ENCODE measurements around the gene LHCGR.

Gene LHCGR

DNA sequence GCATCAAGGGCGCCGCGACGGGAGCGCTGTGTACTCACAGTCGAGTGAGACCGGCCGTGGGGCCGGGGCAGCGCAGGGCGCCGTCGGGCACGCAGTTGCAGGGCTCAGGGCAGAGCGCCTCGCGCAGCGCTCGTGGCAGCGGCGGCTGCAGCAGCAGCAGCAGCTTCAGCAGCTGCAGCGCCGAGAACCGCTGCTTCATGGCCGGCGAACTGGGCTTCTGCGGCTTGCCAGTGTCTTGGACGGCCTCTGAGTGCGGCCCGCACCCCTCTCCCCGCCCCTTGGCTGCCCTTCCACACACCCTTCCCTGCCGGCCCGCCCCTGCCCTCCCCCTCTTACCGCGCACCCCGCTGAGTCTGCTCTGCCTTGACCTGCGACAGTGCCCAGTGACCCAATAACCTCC, at the start of gene LHCGR:
Gene LHCGR (minus strand): TSS at position 252 of the 400 bp plus-strand sequence. CDS start 53 bp downstream, at position 199.
- DNase-seq (ENCODE audit: low read depth), result no peak

DNA sequence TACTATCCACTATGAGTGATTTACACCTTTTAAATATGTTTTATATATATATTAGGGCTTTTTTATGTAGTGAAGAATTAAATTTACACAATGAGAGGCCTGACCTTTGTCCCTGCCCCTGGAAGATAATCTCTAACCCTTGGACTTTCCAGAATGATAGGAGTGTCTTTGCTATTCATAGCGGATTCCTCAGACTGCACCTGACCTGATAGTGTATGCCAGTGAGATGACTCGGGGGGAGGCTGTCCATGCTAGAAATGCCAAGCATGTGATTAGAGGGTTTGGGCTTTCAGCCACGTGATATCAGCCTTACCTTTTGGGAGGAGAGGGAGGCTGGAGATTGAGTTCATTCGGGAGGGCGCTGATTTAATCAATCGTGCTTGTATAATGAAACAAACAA, 44.1 kb upstream of the LHCGR start:
- DNase-seq (ENCODE audit: low read depth), result no peak

DNA sequence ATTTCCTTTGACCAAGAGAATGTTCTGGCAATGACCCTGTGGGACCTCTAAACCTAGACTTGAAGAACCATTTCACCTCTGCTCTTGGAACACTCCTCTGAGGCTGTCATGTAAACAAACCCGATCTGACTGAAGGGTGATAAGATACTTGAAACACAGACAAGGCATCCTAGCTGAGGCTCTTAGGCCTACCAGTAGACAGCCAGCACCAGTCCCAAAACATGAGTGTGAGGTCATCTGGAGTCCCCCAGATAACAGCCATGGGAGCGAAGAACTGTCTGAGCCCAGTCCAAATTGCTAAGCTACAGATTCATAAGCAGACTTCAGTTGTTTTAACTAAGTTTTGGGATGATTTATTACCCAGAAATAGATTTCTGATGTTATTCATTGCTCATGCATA, 39.5 kb upstream of the LHCGR start:
- DNase-seq (ENCODE audit: low read depth), result no peak

DNA sequence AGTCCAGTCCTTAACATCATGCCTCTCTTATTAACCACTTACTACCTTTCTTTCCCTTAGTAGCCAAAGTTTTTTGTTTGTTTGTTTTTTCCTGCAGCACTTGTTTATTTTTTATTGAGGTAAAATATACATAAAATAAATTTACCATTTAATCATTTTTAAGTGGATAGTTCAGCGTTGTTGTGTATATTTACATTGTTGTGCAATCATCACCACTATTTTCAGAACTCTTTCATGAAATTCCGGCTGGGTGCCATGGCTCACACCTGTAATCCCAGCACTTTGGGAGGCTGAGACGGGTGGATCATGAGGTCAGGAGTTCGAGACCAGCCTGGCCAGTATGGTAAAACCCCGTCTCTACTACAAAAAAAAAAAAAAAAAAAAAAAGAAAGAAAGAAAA, 38.1 kb upstream of the LHCGR start:
- DNase-seq (ENCODE audit: low read depth), result no peak

DNA sequence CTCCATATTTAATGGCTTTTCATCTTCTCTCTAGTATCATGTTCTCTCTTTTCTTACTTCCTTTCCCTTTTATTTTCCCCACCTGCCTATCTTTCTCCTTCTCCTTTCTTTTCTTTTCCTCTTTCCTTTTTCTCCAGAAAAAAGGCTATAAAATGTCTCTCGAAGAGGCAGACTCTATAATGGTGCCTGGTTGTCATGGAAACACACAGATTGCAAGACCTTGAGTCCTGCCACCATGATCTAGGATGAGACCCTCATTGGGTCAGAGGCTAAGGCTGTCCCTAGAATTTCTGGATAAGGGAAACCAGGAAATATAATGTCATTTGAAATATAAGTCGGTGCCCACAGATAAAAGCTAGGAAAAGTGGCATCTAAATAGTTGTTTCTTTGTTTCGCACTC, 36.5 kb upstream of the LHCGR start:
- DNase-seq (ENCODE audit: low read depth), result no peak

DNA sequence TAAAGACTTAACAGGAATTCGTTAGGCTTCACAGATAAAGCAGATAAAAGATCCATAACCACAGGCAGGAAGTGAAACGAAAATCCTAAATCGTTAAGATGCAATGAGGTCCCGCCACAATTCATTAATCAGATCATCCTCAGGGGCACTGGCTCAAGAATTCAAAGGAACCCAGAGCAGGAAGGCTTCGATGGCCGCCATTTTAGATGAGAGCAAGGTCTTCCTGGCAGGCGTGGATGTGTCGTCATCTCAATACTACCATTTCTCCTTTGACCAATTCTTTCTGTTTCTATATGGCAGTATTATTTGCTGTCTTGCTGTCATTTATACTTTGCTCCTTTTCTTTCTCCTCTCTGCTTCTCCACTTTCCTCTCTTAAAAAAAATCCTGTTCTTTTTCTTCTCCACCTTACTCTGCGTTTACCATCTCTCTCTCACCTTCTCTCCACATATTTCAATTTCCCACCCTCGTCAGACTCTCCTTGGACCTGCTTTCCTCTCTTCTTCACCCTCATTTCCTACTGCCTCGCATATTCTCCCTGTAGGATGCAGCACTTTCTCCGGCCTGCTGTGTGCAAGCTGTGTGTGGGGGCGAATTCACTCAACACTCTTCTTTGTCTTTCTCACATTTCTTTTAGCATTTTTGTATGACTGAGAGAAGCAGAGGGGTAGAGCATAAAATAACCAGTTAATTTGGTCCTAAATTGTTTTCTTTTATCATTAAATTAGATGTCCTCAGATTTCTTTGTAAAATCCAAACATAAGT, 35.1 kb upstream of the LHCGR start:
- DNase-seq (ENCODE audit: low read depth), result no peak

DNA sequence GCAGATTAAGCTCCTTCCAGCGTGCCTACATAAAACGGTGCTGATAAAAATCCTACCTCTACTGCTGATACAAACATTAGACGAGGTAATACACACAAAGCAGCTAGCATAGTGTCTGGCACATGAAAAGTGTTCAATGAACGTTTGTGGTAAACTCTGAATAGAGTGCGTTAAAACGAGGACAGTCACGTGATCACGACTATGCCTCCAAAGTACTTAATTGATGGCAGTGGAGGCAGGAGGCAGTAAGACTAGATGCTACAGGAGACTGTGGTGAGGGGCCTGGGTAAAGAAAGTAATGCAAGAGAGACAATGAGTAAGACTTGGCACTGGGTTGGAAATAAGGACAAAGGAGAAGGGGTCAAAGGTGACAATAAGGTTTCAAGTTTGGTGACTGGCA, 32.1 kb upstream of the LHCGR start:
- DNase-seq (ENCODE audit: low read depth), result no peak

DNA sequence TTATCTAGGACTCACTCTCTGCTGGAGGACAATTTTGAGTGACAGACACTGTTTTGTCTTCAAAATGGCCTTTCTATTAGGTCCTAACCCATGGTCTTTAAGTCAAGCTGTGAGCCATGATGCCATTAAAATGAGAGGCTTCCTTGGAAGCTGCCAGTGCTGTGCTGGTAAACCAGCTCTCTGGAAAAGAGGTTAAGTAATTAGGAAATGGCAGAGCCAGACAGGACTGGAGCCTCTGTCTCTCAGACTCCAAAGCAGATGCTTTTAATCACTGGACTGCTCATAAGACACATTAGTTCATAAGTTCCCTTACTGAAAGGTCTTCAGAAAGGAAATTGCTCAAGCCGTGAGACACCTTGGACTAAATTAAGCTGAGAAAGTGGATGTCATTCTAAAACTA, 25.8 kb upstream of the LHCGR start:
- DNase-seq (ENCODE audit: low read depth), result no peak

DNA sequence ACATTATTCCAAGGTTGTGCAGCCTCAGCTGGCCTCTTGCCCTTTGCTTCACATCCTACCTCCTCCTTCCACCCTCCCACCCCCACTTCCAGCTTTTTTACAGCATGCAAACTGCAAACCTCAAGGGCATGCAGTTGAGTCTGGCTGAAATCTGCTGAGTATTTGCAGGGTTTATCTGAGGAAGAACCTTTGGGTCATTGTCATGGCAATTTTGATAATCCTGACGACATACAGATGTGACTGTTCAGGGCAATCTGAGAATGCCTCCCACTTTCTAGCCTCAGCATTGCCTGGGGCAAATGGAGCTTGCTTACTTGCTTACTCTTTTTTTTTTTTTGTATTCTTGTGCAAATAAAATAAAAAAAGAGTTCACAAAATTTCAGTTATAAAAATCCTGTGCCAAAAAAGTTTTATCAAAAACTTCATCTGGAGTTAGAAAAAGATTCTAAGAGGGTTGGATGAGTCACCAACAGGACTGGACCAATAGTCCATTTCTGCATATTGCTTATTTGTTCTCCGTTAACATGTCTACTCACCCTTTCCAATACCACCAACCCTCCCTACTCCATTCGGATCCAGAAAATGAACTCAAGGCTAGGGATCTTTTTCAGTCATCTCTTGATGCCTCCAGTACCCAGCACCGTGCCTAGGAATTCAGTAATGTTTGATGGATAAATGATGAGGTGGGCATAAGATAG, 23.6 kb upstream of the LHCGR start:
- DNase-seq (ENCODE audit: low read depth), result no peak

DNA sequence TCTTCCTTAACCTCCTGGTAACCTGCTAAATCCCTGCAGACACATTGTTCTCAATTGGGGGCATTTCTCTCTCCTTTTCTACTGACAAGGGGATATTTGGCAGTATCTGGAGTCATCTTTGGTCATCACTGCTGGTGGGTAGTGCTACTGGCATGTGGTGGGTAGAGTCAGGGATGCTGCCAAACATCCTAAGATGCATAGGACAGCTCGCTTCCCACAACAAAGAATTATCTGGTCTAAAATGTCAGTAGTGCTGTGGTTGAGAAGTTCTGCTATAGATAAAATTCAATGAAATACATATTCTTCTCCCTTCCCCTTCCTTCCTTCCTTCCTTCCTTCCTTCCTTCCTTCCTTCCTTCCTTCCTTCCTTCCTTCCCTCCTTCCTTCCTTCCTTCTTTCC, 18.7 kb upstream of the LHCGR start:
- no peak for DNase-seq (ENCODE audit: low read depth)

DNA sequence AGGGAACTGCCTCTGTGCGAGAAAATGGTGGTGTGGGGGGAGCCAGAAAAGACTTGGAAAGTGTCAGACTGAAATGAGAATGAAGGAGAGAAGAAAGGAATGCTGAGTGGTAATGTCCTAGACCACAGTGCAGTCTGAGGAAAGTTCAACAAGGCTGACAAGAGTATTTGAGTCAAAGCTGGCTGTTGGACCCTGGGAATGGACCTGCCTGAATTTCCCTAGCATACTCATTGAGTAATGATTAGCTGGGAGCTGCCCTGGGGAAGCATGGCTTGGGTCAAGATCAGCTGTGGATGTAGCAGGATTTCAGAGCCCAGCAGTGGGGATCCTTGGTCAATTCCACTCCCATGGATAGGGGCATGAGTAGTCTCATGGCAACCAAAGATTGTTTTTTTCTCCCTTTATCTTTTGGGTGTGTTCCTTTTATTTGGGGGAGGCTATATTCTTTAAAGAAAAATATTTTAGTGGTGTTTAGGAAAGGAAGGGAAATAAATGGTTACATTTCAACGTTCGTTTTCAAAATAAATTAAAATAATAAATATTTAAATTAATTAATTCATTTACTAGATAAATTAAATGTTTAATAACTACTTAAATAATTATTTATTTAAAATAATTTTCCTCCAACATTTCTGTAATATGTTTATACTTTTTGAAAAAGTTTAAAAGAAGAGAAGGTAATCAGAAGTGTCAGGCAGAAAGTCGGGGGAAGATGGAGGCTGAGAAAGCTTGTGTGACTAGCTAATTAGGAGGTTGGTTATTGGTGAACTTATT, 15.9 kb upstream of the LHCGR start:
- DNase-seq (ENCODE audit: low read depth), result no peak

DNA sequence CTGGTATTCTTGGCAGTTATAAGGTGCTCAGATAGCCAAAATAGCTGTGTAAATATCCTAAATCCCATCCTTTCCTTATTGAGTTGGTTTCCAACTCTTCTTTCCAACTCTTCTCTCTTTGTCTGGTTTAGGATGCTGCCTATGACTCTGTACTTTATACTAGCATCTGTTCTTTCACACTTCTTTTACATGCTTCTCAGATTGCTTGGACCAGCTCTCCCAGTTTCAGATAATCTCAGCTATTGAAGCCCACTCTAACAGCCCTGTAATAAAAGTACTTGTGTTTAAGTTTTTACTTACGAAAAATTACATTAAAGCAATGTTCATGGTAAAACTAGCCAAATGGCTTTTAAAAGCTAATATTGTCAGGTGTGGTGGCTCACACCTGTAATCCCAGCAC, 14.7 kb upstream of the LHCGR start:
- no peak for DNase-seq (ENCODE audit: low read depth)

DNA sequence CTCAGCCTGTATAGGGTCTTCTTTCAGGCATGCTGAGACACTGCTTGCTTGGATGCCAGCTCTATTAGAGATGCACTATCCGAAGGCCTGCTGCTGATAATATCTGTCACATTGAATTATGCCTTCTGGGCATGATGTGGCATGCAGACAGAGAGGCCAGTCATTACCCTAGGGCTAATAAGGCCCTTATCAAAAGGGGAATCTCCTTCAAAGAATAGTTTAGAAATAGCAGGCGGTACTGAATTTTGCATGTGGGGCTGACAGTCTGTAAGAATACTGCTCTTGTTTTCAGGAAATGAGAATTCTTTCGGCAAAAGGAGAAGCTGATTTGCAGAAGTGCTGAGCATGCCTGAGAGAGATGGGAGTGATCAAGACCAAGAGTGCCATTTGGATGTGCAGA, 13.1 kb upstream of the LHCGR start:
- DNase-seq (ENCODE audit: low read depth), result no peak

DNA sequence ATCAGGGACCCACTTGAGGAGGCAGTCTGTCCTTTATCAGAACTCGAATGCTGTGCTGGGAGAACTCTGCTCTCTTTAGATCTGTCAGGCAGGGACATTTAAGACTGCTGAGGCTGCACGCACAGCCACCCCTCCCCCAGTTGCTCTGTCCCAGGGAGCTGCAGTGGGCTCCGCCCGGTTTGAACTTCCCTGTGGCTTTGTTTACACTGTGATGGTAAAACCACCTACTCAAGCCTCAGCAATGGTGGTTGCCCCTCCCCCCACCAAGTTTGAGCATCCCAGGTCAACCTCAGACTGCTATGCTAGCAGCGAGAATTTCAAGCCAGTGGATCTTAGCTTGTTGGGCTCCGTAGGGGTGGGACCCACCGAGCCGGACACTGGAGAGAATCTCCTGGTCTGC, 11.8 kb upstream of the LHCGR start:
- no peak for DNase-seq (ENCODE audit: low read depth)

DNA sequence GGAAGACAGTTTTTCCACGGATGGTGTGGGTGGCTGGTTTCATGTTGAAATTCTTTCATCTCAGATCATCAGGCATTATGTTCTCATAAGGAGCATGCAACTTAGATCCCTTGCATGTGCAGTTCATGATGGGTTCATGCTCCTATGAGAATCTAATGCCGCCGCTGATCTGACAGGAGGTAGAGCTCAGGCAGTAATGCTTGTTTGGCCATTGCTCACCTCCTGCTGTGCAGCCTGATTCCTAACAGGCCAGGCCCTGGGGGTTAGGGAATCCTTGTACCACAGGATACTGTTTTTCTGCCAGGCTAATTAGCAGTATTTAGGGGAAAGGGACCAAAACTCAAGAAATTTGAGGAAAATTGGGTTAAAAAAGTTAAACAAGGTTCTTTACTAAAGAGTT, 5.3 kb upstream of the LHCGR start:
- no peak for DNase-seq (ENCODE audit: low read depth)

DNA sequence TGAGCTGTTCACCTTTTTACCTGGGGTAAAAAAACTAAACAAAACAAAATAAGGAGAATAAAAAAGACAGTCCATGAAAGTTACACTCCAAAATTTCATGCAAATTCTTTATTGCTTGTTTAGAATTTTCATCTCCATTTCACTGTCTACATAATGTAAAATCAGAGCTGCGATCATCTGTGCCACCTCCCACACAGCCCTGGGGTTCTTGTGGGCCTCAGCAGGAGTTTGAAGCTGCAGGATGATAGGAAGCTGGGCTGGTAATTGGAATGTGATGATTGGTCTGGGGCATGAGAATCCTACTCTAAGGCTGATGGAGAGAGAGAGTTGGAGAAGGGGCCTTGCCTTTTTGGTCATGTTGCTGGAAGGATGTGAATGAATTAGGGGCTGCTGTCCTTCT, 4.2 kb upstream of the LHCGR start:
- no peak for DNase-seq (ENCODE audit: low read depth)

DNA sequence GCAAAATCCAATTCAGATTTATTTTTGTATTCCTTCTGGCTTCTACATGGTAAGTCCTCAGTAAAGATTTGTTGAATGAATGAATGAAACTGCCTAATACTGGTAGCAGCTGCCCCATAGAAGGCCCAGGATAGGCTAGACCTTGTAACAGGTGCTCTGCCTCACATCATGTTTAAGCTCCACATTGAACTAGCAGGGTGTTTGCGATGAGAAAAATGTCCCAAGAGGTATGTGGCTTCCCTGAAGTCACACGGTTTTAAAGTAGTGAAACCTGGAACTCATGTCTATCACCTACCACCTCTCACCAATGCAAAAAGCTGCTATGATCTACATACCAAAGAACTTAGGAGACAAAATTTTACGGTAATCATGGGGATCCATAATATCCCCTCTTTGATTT, 765 bp upstream of the LHCGR start:
- no peak for DNase-seq (ENCODE audit: low read depth)

DNA sequence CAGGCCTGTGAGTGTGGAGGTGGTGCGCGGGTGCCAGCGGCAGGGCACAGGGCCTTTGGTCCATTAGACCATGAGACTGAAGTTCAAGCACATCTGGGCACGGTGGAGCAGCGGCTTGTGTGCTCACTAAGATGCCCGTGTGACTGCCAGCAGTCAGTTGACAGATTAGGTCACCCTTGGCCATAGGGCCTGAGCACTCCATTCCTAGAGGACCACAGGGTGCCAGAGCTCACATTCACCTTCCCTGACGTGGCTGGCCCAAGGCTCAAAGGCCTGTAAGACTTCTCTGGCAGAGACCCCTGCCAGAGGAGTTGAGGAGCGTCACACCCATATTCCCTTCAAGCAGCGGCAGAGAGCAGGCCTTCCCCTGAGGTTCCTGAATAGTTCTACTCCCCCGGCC, 650 bp downstream of the LHCGR start:
- no peak for DNase-seq (ENCODE audit: low read depth)

DNA sequence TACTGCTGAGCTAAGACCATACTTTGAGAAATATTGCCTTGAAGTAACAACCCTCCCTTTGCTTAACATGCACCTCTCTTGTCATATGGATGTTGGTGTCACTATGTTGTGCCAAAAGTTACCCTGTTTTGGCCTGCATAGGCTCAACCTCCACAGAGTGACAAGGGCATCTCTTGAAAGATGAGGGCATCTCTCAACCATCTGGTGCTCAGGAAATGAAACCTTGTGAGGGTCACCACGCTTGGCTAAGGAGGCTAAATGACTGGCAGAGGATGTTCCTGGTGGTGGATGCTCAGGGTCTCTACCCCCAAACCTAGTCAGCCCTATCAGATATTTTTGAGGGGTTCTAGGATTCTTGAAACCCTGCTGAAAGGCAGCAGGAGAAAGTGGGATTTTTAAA, 2.3 kb downstream of the LHCGR start:
- no peak for DNase-seq (ENCODE audit: low read depth)

DNA sequence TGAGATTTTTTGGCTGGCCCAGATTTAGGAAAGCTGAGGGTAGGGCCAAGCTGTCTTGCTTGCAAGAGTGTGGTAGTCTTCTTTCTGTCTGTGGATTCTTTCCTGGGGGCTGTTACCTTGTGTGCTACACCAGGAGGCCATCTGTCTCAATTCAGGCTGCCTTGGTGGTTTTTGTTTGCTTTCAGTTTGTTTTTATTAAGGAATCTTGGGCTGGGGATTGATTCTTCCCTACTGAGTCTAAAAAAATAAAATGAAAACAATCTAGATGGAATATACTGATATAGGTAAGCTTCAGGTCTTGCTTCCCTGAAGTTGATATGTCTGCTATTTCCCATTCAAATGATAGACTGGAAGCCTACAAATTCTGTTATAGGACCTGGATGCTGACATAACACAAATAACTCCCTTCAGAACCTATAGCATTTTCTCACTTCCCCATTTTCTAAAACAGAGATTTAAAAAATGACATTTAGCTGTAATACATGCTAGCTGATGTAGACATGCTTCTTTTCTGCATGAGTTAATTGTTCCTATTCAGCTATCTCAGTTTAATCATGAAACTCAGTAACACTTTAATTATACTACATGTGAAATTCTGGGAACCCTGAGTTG, 5.3 kb downstream of the LHCGR start:
- no peak for DNase-seq (ENCODE audit: low read depth)

DNA sequence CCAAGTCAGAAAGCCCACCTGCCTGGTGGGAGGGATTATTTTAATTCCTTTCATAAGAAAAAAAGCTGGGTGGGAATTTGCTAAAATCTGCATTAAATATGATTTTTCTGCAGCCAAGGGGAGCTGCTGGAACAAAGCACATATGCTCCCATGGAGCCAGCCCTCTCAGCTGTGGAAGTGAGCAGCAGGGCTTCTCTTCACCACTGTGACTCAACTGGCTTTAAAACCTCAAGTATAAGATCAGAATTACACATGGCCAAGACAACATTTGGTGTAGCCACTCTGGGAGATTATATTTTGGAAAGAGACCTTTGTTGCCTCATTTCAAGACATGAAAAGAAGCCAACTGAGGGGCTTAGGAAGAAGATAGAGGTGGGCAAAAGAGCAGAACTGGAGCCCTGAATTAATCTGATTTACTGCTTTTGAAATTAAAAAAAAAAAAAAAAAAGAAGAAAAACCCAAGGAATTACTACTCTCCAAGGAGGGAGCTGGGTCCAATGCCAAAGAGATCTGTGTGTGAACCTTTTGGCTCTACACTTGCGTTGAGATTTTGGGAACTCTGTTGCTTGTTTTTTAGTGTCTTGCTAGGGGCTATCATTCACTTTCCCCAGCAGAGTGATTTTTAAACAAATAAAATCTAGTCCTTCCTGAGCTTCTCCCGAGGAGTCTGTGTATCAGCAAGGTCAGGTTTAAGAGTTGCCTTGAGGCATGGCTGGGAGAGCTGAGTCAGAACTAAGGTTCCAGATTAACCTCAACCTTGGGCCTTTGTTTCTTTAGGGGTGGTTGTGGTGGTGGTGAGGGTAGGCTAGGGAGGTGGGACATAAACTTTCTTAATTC, 6.0 kb downstream of the LHCGR start:
- DNase-seq (ENCODE audit: low read depth), result no peak

DNA sequence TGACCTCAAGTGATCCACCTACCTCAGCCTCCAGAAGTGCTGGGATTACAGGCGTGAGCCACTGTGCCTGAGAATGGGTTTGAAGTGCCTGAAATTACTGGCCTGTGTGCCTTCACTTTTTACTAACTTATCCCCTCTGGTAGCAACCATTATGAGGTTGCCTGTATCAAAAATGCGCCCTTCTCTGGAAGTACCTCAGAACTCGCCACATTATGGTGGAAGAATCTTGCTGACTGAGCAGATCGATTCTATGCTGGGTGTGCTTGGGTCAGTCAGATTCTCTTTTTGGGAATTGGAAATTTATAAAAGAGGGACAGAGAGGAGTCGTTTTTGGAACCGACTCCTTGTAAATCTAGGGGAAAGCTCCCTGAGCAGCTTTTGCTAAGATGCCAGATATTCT, 8.2 kb downstream of the LHCGR start:
- DNase-seq (ENCODE audit: low read depth), result no peak

All from activated T-cell treated with anti-CD3 and anti-CD28 coated beads for 24 hours (primary cell).